ACC112 (cell line): ENCODE results near the gene SBF1.
"Not testable (repeated sequence)": the region's sequence is repeated elsewhere in the genome, so short reads cannot be mapped to it uniquely, and the experiment has no call there.

Source experiments
- H2AFZ ChIP-seq: fragments of 200-600 bp; sonication (generic); one replicate; pipeline ENCODE4 v1.6.0; 2017; ENCODE audit warnings: antibody characterized with exemption, low read length; ENCODE audit not compliant: unreplicated experiment
- H3K27ac ChIP-seq: fragments of 200-600 bp; sonication (generic); 2 replicates; pipeline ENCODE4 v1.5.1; 2014; ENCODE audit warnings: low read depth, mild to moderate bottlenecking, antibody characterized with exemption, low read length, moderate library complexity
- H3K27me3 ChIP-seq: fragments of 200-600 bp; sonication (generic); 2 replicates; pipeline ENCODE4 v1.6.1; 2014; ENCODE audit warnings: mild to moderate bottlenecking, antibody characterized with exemption, low read length, moderate library complexity, mixed read lengths; ENCODE audit not compliant: insufficient read depth
- H3K36me3 ChIP-seq: fragments of 200-600 bp; sonication (generic); 2 replicates; pipeline ENCODE4 v1.6.1; 2016; ENCODE audit warnings: mild to moderate bottlenecking, antibody characterized with exemption, low read length, moderate library complexity, mixed read lengths; ENCODE audit not compliant: insufficient read depth
- H3K4me1 ChIP-seq: fragments of 200-600 bp; sonication (generic); one replicate; pipeline ENCODE4 v1.6.1; 2016; ENCODE audit warnings: low read length, mixed read lengths; ENCODE audit not compliant: insufficient read depth, unreplicated experiment, control insufficient read depth
- H3K4me3 ChIP-seq: fragments of 200-600 bp; sonication (generic); 2 replicates; pipeline ENCODE4 v1.5.1; 2014; ENCODE audit warnings: mild to moderate bottlenecking, low read depth, low read length
- H3K79me2 ChIP-seq: fragments of 200-600 bp; sonication (generic); one replicate; pipeline ENCODE4 v1.6.0; 2016; ENCODE audit warnings: low read length; ENCODE audit not compliant: control insufficient read depth, unreplicated experiment, insufficient read depth

The SBF1 gene

GRCh38 chr22:50400406-50400805 lies 74.4 kb downstream of the SBF1 start:
- no peaks in the 10 kb centered on the region for H3K79me2 ChIP-seq
- no peaks in the 10 kb centered on the region for H3K27me3 ChIP-seq
- no peak overlapping the region for H3K27ac ChIP-seq
- H3K4me3 ChIP-seq = no peak overlapping the region
- no peaks in the 10 kb centered on the region for H3K4me1 ChIP-seq
- no peaks in the 10 kb centered on the region for H3K36me3 ChIP-seq
- H2AFZ ChIP-seq = no peak overlapping the region

DNA sequence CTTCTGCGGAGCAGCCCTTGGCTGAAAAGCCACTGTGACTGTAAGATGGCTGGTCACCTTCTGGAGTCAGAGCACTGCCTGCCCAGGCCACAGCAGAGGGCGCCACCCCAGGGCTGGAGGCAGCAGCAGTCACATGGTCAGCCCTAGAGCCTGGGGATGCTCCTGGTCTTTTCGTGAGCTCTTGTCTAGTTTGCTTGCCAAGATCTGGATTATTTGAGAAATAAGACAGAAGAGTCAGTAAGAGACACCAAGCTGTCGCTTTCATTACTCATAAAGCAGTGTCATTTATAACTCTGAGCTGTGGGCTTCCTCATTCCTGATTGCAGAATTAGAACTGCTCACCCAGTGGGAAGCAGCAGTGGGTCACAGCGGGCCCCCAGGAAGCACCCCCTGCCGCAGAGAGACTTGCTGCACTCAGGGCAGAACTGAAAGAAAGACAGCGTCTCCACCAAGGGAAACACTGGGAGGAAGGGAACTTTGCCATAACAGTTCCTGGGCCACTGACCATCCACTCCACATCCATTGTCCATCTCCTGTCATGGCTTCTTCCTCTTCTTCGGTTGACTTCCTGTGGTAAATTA lies 75.0 kb downstream of the SBF1 start:
- Histone ChIP-seq H3K4me3 (no peak overlapping the region), H2AFZ (no peak overlapping the region), H3K27ac (no peak overlapping the region), H3K27me3 (no peaks in the 10 kb centered on the region), H3K36me3 (no peaks in the 10 kb centered on the region), H3K79me2 (no peaks in the 10 kb centered on the region), H3K4me1 (no peaks in the 10 kb centered on the region)

DNA sequence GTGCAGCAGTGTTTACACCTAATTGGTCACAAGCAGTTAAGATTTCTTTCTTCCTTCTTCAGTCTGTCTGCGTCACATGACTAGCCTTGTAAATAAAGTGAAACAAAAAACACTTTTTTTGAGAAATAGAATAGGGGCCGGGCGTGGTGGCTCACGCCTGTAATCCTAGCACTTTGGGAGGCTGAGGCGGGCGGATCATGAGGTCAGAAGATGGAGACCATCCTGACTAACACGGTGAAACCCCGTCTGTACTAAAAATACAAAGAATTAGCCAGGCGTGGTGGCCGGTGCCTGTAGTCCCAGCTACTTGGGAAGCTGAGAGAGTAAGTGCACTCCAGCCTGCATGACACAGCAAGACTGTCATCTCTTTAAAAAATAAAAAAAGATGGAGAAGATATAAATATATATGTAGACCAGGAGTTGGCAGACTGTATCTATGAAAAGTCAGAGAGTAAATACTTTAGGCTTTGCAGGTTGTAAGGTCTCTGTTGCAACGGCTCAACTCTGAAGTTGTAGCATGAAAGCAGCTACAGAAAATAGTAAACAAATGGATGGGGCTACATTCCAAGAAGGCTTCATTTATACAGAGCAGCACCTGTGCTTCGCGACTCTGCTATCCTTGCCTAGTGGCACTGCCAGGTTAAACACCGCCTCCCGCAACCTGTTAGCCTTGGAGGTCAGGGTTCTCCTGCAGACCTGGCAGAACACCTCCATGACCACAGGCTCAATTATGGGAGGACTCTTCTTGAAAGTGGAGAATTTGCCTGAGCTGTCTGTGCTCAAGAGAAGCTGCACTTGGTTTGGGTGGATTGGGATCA lies 75.8 kb downstream of the SBF1 start:
- no peak overlapping the region for H2AFZ ChIP-seq
- no peaks in the 10 kb centered on the region for H3K27me3 ChIP-seq
- H3K27ac ChIP-seq = no peak overlapping the region
- no peaks in the 10 kb centered on the region for H3K36me3 ChIP-seq
- no peaks in the 10 kb centered on the region for H3K79me2 ChIP-seq
- no peaks in the 10 kb centered on the region for H3K4me1 ChIP-seq
- no peak overlapping the region for H3K4me3 ChIP-seq

DNA sequence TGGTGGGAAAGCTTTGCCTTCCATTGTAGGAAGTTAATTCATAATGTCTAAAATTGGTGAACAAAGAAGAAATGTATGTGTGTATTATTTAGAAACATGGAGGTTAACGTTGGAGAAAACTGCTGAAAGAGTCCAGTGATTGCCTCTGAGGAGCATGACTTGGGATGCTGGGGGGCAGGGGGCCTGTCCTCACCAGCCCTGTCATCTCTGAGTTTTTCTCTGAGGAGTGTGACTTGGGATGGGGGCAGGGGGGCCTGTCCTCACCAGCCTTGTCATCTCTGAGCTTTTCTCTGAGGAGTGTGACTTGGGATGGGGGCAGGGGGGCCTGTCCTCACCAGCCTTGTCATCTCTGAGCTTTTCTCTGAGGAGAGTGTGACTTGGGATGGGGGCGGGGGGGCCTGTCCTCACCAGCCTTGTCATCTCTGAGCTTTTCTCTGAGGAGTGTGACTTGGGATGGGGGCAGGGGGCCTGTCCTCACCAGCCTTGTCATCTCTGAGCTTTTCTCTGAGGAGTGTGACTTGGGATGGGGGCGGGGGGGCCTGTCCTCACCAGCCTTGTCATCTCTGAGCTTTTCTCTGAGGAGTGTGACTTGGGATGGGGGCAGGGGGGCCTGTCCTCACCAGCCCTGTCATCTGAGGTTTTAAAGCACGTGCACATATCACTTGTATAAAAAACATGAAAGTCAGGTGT lies 77.3 kb downstream of the SBF1 start:
- H3K4me3 ChIP-seq, H3K36me3 ChIP-seq, H2AFZ ChIP-seq, H3K27me3 ChIP-seq, H3K27ac ChIP-seq, H3K4me1 ChIP-seq, H3K79me2 ChIP-seq: not testable (repeated sequence)

DNA sequence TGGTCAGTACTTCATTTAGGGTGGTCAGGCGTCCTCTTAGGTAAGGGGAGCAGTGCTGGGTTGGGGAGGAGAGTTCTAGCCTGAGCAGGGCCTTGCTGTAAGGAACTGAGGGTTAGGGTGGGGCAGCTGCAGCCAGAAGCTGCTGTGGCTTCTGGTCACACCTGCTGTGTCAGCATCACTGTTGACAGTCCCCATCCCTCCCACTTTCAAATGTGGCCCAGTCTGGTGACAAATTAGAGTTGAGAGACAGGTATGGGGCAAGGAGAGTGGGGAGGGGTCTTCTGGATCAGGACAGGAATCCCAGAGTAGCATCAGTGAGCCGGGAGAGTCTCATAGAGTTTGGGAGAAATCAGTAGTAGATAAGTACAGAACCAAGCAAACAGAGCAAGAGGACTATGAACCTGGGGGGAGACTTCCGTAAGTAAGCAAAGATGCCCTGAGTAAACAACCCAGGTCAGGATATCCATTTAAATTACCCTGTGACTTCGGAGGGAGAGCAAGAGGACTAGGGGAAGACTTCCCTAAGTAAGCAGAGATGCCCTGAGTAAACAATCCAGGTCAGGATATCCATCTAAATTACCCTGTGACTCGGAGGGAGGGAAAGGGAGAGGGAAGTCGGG lies 78.0 kb downstream of the SBF1 start:
- H3K36me3 ChIP-seq = no peaks in the 10 kb centered on the region
- H3K4me1 ChIP-seq = no peaks in the 10 kb centered on the region
- H3K79me2 ChIP-seq = no peaks in the 10 kb centered on the region
- no peaks in the 10 kb centered on the region for H3K27me3 ChIP-seq
- no peak overlapping the region for H2AFZ ChIP-seq
- no peak overlapping the region for H3K27ac ChIP-seq
- no peak overlapping the region for H3K4me3 ChIP-seq
